ENCODE data around the gene CACFD1.
A peak's percentile ranks its signal among the peaks of the same experiment; 100 is the strongest.

The CACFD1 gene

GRCh38 chr9:133433351-133433843 lies 26.4 kb upstream of the CACFD1 start:
- H3K9me3 ChIP-seq (ENCODE audit: control insufficient read depth, insufficient read depth, low read length), result no peaks in the 10 kb centered on the region
- no peaks in the 10 kb centered on the region for H4K20me1 ChIP-seq (ENCODE audit: control insufficient read depth, insufficient read depth, low read depth, low read length)
- 0 out of 2 replicates have a peak, but pooled peaks cover 2% of the 10 kb centered on the region for H3K4me1 ChIP-seq (ENCODE audit: control insufficient read depth, low read length)
- H3K4me3 ChIP-seq (ENCODE audit: low read length), result no peak overlapping the region
- no peaks in the 10 kb centered on the region for H3K9me2 ChIP-seq (replicated peaks; ENCODE audit: control insufficient read depth, low read length)
- no peaks in the 10 kb centered on the region for H3K36me3 ChIP-seq (ENCODE audit: control insufficient read depth, low read length)
- no peak overlapping the region for H3K27ac ChIP-seq (ENCODE audit: low read depth, low read length)
- H3F3A ChIP-seq (ENCODE audit: control insufficient read depth, insufficient read depth), result no peaks in the 10 kb centered on the region
- peaks cover 5% of the 10 kb centered on the region; the same call in 1 of the 2 replicates for H3K27me3 ChIP-seq (ENCODE audit: control insufficient read depth, low read length)
- peak; percentile 17 for TF ChIP-seq CTCF (IDR thresholded peaks at IDR 0.05; ENCODE audit: low read depth, low read length, poor library complexity, severe bottlenecking)
- TF ChIP-seq EZH2phosphoT487 (IDR thresholded peaks at IDR 0.05; ENCODE audit: borderline replicate concordance, low read length), result no peak
- H3K79me2 ChIP-seq (ENCODE audit: control insufficient read depth, low read length), result no peaks in the 10 kb centered on the region
- no peak overlapping the region for H3K4me2 ChIP-seq (ENCODE audit: low read length)

GRCh38 chr9:133436681-133437080 lies 23.1 kb upstream of the CACFD1 start:
- no peaks in the 10 kb centered on the region; the same call in 1 of the 2 replicates for H3K27me3 ChIP-seq (ENCODE audit: control insufficient read depth, low read length)
- no peak overlapping the region for H3K27ac ChIP-seq (ENCODE audit: low read depth, low read length)
- H3K9me3 ChIP-seq (ENCODE audit: control insufficient read depth, insufficient read depth, low read length), result no peaks in the 10 kb centered on the region
- H3K4me1 ChIP-seq (ENCODE audit: control insufficient read depth, low read length), result peaks cover 15% of the 10 kb centered on the region
- H3K9me2 ChIP-seq (replicated peaks; ENCODE audit: control insufficient read depth, low read length), result no peaks in the 10 kb centered on the region
- no peak for TF ChIP-seq CTCF (IDR thresholded peaks at IDR 0.05; ENCODE audit: low read depth, low read length, poor library complexity, severe bottlenecking)
- H3K36me3 ChIP-seq (ENCODE audit: control insufficient read depth, low read length), result no peaks in the 10 kb centered on the region
- no peaks in the 10 kb centered on the region for H4K20me1 ChIP-seq (ENCODE audit: control insufficient read depth, insufficient read depth, low read depth, low read length)
- no peaks in the 10 kb centered on the region for H3K79me2 ChIP-seq (ENCODE audit: control insufficient read depth, low read length)
- H3K4me2 ChIP-seq (ENCODE audit: low read length), result no peak overlapping the region
- H3F3A ChIP-seq (ENCODE audit: control insufficient read depth, insufficient read depth), result no peaks in the 10 kb centered on the region
- no peak overlapping the region for H3K4me3 ChIP-seq (ENCODE audit: low read length)

- Histone ChIP-seq H4K20me1 (ENCODE audit: control insufficient read depth, insufficient read depth, low read depth, low read length) (no peaks in the 10 kb centered on the region), H3K27me3 (ENCODE audit: control insufficient read depth, low read length) (no peaks in the 10 kb centered on the region; the same call in 1 of the 2 replicates), H3K4me1 (ENCODE audit: control insufficient read depth, low read length) (peaks cover 17% of the 10 kb centered on the region), H3K27ac (ENCODE audit: low read depth, low read length) (no peak overlapping the region), H3K4me2 (ENCODE audit: low read length) (no peak overlapping the region), H3K9me3 (ENCODE audit: control insufficient read depth, insufficient read depth, low read length) (no peaks in the 10 kb centered on the region), H3K79me2 (ENCODE audit: control insufficient read depth, low read length) (no peaks in the 10 kb centered on the region), H3K4me3 (ENCODE audit: low read length) (no peak overlapping the region), H3F3A (ENCODE audit: control insufficient read depth, insufficient read depth) (no peaks in the 10 kb centered on the region), H3K36me3 (ENCODE audit: control insufficient read depth, low read length) (no peaks in the 10 kb centered on the region), H3K9me2 (replicated peaks; ENCODE audit: control insufficient read depth, low read length) (no peaks in the 10 kb centered on the region)
- TF ChIP-seq CTCF (IDR thresholded peaks at IDR 0.05; ENCODE audit: low read depth, low read length, poor library complexity, severe bottlenecking), result peak; percentile 52
- no peak for TF ChIP-seq EZH2phosphoT487 (IDR thresholded peaks at IDR 0.05; ENCODE audit: borderline replicate concordance, low read length)
Observed at GRCh38 chr9:133437753-133438531, 21.8 kb upstream of the CACFD1 start.

All from DOHH2 (cell line).